GM19438 (cell line): Measurements from ENCODE around the gene NDUFA11.

Source experiments
- ATAC-seq: cut with Tn5 transposase; IDR thresholded peaks from one replicate; pipeline ENCODE4 v1.9.1; 2021; ENCODE audit warnings: low read depth; ENCODE audit not compliant: unreplicated experiment

The NDUFA11 gene

DNA sequence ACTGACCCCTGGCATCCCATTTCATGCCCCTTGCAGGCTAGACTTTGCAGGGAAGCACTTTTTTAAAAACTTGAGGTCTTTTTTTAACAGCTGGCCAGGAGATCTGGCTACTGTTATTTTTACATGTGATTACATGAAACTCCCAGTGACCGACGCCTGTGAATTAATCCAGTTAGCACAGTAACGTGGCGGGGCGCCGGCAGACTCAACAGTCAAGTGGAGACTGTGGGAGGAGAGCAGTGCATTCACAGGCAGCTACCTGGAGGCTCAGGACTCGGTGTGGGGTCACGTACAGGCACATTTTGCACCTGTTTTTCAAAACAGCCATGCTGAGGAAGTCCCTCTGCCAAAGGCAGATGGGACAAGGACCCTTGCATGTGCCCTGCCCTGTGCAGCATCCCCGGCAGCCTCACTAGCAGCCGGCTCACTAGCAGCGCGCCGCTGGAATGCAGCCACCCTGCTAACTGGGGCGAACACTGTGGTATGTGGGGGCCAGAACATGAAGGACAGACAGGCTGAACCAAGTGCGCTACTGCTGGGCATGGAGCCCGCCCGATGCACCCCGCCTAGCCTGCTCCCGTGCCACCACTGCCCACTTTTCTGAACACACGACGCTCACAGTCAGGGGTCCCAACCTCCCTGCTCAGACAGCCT, 29.1 kb upstream of the NDUFA11 start:
- no peak for ATAC-seq

DNA sequence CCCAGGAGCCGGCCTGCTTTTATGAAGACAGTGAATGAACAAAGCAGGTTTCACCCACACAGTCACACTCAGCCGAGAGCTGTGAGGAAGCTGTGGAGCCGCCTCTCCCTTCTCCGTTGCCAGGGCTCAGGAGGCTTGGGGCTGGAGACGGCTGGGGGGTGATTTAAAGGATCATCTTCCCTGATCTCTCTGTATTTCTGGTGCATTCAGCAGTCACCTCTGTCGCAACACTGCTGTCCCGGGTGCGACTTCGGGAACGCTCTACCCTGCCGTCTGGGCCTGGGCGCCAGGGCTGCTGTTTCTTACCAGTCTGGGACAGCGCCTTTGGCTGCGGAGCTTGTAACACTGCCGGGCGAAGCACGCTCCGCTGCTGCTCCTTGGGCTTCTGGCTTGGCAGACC, 28.6 kb upstream of the NDUFA11 start:
- ATAC-seq = no peak

DNA sequence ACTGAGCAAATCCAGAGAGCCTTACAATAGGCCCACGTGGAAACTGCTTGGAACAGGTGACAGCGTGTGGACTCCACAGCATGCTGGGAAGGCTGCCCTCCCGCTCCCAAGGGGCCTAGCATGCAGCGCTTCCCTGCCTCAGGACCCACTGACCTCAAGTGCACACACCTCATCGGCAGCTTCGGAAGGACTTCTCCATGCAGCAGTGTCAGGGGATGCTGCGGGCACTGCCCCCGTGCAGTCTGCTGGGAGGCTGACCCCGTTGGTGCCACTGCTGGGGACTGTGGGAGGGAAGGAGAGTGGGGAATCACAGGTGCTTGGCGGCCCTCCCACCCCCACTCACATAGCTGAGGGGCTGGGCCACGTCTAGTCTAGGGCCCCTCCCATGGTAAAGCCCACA, 27.7 kb upstream of the NDUFA11 start:
- no peak for ATAC-seq

DNA sequence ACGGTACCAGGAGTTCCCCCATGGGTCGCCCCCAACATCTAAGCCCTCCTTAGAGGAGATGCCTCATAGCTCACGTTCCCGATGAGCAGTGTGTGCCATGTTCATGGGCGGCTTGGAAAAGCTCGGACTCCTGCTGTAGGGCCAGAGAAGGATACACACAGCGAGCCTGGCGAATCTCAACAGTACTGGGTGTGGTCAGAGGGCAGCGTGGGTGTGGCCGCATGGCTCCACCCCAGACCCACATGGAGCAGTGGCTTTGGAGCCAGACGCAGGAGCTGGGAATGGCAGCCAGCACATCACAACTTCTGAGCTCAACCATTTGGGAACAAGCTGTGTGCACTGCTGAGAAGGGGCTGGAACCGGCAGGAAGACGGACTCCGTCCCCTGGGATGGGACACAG, 26.0 kb upstream of the NDUFA11 start:
- no peak for ATAC-seq

DNA sequence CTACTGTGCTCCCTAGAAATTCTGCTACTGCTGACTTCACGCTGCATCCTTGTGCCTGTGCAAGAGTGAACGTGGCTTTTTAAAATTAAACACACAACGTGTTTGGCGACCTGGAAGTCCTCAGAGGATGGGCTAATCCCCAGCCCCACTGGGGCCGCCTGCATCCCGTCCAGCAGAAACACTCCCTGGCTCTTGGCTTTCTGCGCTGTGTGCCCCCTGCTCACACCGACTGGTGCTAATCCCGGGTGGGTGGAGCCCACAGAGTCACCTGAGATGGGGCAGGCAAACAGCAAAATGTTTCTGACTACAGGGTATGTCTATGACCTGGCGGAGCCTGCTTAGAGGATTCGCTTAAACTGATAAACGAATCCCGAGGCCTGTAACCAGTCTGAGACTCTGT, 25.6 kb upstream of the NDUFA11 start:
- no peak for ATAC-seq

DNA sequence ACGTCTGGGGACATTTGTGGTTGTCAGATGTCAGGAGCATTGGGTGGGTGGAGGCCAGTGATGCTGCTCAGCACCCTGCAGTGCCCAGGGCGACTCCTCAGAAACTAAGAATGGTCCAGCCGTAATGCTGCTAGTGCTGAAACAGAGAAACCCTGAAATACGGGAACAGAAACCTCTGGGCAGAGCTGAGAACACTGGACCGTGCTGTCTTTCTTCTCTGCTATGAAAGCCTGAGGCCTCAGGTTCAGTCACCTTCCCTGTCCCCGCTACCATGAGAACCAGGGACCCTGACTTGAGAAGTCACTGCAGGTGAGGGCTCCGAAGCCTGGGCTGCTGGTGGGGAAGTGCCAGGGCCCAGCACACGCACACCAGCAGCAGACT, 23.8 kb upstream of the NDUFA11 start:
- no peak for ATAC-seq

DNA sequence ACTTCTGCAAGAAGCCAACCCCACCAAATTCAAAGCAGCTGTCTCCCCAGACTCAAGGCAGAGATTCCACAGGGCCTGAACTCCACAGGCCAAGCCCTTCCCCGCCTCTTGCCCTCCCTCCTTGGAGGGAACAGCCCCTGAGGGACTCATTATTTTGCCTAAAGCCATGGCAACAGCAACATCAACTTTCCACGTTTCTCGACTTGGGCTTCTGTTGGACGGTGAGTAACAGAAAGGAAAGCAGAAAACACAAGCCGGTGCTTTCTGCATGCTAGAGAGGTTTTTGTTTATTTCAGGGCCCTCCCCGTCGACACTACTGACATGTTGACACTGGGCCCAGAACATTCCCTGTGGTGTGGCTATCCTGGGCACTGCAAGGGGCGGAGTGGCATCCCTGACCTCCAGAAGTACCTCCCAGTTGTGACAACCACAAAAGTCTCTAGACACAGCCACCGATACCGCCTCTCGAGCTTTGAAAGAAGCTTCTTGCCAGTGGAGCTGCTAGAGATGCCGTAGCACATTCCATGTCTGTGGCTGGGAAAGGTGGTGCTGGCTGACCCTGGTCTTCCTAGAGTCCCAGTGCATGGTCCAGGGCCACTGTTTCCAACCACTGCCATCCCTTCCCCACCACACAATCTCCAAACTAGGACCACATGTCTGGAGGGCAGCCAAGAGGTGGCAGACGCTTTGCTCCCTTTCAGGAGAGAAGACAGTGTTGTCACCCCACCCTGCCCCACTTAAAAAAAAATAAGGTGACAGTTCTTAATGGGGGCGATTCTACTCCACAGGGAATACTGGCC, 23.3 kb upstream of the NDUFA11 start:
- ATAC-seq = no peak

DNA sequence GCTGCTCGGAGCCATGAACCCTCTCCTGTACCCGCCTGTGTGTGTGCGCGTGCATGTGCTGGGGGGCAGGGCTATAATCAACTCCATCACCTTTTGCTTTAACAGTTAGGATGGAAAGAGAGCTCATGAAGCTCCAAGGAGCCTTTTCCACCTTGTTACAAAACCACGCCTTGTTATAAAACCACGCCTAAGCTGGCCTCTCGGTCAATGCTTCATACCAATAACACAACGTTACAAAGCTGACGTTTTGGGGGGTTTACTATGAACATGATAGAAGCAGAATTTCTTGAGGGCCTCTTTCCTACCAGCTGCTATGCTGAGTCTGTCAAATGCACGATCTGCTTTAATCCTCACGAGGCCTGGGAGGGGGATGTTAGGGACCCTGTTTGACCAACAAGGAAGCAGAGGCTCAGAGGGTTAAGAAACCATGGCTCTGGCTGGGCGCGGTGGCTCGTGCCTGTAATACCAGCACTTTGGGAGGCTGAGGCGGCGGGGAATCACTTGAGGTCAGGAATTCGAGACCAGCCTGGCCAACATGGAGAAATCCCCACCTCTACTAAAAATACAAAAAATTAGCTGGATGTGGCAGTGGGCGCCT, 22.3 kb upstream of the NDUFA11 start:
- ATAC-seq = no peak

DNA sequence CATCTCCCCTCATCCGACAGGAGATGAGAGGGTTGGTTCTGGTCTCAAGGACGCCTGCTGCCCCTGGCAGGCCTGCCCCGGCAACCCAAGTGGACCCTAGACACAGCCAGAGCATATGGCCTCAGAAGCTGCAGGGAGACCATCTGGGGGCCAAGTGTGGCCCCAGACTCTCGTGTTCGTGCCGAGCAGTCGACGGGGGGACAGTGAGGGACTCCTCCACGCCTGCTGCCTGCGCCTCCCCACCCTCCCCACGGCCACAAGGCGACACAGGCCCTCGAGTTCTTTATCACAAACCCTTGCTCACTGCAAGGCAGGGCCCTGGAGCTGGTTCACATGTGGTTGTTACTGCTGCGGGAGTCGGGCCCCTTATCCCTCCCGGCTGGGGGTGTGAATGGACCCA, 19.8 kb upstream of the NDUFA11 start:
- ATAC-seq = no peak

DNA sequence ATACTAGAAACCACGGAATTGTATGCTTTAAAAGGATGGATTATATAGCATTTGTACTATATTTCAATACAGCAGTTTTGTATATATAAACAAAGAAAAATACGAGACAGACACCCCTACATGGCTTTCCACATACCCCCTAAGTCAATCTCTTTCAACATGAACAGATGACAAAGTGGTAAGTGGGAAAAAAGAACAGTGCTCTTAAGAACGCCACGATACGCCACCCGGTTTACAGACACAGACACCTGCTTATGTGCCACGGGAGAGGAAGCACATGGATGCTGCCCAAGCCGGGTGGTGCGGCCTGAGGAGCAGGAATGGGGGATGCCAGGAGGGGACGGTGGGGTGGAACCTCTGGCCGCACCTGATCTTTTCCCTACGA, 18.6 kb upstream of the NDUFA11 start:
- no peak for ATAC-seq

DNA sequence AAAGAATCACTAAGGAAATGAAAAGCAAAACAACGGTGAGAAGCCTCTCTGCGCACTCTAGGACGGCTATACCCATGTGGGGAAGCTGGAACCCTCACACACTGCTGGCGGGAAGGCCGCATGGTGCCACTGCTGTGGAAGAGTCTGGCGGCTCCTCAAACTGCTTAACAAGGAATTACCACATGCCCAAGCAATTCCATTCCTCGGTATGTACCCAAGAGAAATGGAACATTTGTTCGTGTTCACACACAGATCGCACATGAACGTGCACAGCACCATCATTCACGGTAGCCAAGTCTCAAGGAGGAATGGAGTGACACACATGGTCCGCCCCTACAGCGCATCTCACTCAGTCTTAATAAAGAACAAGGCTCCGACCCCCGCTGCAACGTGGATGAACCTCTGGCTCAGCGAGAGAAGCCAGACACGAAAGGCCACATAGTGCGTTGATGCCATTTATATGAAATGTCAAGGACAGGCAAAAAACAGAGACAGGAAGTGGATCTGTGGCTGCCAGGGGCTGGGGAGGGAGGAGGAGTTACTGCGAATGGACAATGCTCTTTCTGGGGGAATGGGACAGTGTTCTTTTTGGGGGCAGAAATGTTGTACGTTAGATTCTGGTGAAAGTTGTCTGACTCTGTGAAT, 18.0 kb upstream of the NDUFA11 start:
- ATAC-seq = no peak

DNA sequence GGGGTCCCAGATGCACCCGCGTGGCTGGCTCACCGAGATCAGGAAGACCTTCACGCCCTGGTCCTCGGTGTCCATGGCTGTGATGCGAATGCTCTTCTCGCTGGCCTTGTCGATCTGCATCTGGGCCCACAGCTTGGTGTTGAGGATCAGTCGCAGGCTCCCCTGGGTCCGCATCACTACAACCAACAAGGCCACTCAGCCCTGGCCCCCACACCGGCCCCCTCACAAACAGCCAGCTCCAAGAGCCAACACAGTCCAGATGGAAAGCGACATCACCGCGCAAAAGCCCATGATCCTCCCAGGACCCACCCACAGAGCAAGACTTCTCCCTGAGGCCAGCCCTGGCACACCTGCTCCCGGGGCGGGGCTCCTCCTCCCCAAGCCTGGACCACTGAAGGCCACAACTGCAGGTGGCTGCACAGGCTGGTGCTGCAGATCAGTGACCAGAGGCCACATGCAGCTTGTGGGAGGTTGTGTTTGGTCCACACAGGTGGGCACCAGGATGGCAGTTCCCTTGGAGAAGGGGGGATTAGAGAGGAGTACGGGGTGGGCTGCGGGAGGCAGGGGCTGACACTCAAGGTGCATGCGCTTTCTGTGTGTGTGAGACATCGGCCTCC, 15.0 kb upstream of the NDUFA11 start:
- no peak for ATAC-seq

DNA sequence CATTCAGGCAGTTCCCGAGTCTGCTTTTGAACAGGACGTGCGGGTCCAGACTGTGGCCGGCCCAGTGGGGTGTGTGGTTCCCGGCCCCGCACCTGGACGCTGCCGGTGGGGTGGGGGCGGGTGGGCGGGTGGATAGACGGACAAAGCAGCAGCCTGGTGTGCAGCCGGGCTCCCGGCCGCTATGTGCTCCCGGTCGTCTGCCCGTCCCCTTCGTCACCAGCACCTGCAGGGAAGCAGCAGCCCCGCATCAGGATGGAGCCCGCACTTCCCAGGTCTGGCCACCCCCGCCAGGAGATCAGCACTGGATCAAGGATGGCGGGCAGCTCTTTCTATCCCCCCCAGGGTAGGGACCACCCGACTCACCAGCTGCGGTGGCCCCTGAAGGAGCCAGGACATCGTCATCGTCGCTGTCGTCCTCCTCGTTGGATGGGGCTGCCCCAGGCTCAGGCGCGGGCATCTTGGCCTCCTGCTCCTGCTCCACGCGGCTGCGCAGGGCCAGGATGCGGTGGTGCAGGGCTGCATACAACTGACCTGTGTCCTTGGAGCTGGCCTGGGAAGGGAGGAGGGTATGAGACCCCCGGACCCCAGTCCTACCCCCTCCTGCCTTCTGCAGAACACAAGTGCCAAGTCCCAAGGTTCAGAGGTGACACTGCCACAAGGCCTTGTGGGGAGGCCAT, 14.0 kb upstream of the NDUFA11 start:
- ATAC-seq = no peak

DNA sequence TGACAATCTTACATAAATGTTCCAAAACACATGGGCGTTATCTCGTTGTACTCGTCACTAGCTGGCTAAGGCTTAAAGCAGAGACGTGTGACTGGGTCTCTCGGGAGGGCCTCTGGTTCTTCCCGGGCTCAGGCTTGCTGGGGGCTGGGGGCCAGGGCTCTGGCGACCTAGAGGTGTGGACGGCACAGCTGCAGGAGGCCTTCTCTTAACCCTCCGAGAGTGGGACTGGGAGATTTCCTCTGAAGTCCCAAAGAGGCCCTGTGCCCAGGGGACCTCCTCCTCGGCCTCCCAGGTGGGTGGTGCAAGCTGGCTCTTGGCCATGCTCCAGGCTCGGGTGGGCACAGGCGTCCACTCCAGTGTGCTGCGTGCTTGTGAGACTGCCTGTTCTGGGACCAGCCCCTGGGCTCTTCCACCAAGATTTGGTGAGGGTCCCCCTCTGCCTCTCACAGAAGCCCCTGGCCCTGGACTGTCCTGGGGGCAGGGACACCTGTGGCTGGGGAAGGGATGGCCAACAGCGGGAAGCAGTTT, 12.7 kb upstream of the NDUFA11 start:
- no peak for ATAC-seq

DNA sequence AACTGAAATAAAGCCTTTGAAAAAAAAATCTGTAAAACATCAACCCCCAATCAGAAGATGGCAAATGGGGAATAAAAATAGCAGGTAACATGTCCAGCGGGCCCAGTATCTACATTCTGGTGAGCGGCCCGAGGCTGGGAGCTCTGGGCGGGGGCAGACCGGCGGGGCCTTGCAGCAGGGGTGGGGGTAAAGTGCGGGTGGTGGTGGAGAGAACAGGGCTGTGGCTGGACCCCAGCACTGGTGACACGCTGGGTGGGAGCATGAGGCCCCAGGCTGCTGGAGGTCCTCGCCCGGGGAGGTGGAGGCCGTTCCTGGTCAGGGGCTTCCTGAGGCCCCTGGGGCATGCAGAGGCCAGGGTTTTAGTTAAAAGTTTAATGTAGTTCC, 12.2 kb upstream of the NDUFA11 start:
- no peak for ATAC-seq

DNA sequence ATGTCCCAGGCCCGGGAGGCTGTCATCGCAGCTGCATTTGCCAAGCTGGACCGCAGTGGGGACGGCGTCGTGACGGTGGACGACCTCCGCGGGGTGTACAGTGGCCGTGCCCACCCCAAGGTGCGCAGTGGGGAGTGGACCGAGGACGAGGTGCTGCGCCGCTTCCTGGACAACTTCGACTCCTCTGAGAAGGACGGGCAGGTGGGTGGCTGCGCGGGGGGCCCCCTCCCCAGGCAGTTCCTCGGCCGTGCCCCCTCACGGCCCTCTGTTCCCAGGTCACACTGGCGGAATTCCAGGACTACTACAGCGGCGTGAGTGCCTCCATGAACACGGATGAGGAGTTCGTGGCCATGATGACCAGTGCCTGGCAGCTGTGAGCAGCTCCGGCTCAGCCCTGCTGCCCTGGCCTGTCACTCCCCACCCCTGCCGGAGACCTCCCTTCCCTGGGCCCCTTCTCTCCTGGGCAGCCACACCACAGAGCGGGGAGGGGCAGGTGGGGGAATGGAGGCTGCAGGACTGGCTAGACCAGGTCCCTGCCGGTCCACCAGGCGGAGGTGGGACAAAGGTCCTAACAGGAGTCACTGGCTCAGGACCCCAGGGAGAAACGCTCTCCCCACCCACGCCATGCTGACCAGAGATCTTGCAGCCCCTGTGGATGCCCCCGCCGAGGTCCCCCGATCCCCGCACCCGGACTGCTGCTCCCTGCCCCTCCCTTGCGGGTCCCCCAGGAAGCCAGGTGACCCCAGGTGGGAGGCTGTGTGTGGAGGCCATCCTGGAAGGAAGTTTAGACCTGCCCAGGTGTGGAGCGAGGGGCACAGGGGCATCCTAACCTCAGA, 11.6 kb upstream of the NDUFA11 start:
- ATAC-seq = no peak

DNA sequence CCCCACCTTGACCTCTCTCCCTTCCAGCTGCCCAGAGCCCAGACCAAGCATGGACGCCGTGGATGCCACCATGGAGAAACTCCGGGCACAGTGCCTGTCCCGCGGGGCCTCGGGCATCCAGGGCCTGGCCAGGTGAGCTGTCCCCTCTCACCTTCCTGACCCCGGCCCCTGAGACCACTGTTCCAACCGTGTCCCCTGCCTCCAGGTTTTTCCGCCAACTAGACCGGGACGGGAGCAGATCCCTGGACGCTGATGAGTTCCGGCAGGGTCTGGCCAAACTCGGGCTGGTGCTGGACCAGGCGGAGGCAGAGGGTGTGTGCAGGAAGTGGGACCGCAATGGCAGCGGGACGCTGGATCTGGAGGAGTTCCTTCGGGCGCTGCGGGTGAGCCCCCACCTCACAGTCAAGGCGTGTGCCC, 10.8 kb upstream of the NDUFA11 start:
- no peak for ATAC-seq

DNA sequence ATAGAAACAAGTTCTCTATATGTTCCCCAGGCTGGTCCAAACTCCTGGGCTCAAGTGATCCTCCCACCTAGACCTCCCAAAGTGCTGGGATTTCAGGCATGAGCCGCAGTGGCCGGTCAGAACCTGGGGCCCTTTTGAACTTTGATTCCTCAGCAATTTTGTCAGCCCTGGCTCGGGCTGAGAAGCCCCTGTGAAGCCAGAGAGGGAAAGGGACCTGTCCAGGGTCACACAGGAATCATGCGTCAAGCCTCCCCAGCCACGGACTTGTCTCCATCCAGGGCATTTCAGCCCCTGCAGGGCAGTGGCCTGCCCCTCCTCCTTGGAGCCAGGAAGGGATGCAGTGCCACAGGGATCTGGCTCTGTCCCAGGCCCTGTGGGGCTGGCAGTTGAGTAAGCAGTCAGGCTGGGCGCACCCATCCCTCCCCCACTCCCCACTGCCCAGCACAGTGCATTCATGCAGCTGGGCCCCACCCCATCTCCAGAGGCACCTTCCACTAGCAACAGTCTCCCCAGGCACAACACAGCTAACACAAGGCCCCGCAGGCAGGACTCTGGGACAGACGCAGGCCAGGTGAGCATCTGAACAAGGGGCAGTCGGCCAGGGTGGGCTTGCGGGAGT, 10.3 kb upstream of the NDUFA11 start, which contains the start of gene CAPS:
Gene CAPS, plus strand, starts transcription at position 516 of the 619 bp plus-strand sequence. CDS start 153 bp downstream, outside the sequence.
- no peak for ATAC-seq

DNA sequence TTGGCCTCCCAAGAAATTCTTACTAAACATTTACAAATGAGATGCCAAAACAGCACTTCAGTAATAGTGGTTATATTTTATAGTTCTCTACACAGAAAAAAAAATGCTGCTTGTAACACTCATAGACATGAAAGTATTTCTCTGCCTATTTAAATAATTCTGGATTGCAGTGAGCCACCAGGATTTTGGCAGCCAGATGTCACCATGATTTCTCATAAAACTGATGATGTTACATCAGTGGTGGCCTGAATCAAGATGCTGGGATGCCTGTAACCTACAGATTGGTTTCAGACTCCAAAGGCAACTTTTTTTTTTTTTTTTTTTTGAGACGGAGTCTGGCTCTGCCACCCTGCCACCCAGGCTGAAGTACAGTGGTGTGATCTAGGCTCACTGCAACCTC, 7.8 kb upstream of the NDUFA11 start:
- no peak for ATAC-seq
